GM21619 (cell line): ENCODE measurements around the gene SIN3B.

ENCODE experiments used
- ATAC-seq: cut with Tn5 transposase; IDR thresholded peaks from one replicate; pipeline ENCODE4 v1.9.1; 2021; ENCODE audit not compliant: unreplicated experiment

Gene SIN3B

GRCh38 chr19:16901491-16902175, 72.4 kb downstream of the SIN3B start:
- ATAC-seq, result no peak

- no peak for ATAC-seq
Measured at GRCh38 chr19:16902545-16902944, 73.3 kb downstream of the SIN3B start.

DNA sequence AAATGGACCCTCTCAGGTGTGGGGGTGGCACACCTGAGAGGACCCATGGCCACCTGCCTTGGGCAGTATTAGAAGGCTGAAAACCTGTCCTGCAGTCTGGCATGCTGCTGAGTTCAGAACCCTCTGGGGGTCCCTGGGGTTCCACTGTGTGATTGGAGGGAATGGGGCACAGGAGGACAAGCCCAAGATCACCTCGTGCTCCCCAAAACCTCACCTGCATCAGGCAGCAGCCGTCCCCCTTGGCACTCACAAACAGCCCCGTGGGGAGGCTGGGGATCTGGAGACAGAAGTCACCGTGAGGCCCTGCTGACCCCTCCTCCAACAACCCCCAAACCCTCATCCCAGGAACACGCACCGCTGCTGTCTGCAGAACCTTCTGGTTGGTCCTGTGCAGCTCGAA, 74.1 kb downstream of the SIN3B start:
- no peak for ATAC-seq

DNA sequence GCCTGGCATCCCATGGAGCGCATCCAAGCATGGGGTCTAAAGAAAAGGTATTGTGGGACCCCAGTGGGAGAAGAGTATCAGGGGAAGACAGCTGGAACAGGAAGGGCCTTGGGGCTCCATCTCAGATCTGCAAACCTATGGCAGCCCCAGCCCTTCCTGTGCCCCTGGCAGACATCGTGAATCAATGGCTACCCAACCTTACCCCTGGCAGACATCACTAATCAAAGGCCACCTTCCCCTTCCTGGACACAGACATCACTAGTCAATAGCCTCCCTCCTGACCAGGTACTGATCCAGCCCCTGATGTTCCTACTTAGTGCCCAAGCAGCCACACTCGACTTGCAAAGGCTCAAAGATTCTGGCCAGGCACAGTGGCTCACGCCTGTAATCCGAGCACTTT, 75.4 kb downstream of the SIN3B start:
- no peak for ATAC-seq

GRCh38 chr19:16908759-16909158, 79.6 kb downstream of the SIN3B start:
- ATAC-seq, result no peak

- ATAC-seq, result no peak
Measured at GRCh38 chr19:16911046-16911445, 81.8 kb downstream of the SIN3B start.

DNA sequence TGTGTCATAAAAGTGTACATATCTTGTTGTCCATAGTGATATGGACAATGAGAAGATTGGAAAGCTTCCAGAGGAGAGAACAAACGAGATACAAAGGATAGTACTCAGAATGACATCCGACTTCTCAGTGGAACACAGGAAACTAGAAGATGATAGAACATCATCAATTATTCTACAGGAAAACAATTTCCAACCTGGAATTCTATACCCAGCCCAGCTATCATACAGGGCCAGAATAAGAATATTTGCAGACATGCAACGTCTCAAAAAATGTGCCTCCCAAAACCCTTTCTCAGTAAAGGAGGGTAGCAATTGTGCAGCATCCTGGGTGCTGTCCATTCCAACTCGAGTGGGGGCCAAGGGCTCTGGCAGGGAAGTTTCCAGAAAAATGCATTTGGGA, 83.6 kb downstream of the SIN3B start:
- ATAC-seq, result no peak

GRCh38 chr19:16914421-16914820, 85.2 kb downstream of the SIN3B start:
- no peak for ATAC-seq

- no peak for ATAC-seq
Measured at GRCh38 chr19:16915135-16915534, 85.9 kb downstream of the SIN3B start.

DNA sequence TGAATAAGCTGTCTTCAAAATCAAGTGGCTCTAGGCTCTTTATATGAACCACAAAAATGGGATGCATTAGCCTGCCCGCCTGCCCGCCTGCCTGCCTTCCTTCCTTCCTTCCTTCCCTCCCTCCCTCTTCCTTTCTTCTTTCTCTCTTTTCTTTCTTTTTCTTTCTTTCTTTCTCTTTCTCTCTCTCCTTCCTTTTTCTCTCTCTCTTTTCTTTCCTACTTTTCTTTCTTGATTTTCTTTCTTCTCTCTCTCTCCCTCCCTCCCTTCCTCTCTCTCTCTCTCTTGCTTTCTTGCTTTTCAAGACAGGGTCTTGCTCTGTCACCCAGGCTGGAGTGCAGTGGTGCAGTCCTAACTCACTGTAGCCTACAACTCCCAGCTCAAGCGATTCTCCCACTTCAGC, 86.5 kb downstream of the SIN3B start:
- no peak for ATAC-seq

DNA sequence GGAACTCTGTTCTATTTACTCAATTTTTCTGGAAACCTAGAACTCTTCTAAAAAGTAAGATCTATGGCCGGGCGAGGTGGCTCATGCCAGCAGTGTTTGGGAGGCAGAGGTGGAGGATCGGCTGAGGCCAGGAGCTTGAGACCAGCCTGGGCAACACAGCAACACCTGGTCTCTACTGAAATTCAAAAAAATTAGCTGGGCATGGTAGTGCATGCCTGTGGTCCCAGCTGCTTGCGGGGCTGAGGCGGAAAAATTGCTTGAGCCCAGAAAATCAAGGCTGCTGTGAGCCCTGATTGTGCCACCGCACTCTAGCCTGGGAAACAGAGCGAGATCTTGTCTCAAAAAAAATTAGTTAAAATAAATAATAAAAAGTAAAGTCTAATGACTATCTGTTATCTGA, 88.2 kb downstream of the SIN3B start:
- no peak for ATAC-seq

- no peak for ATAC-seq
Measured at GRCh38 chr19:16919496-16919895, 90.3 kb downstream of the SIN3B start.

GRCh38 chr19:16920816-16921529, 91.8 kb downstream of the SIN3B start:
- ATAC-seq, result no peak

DNA sequence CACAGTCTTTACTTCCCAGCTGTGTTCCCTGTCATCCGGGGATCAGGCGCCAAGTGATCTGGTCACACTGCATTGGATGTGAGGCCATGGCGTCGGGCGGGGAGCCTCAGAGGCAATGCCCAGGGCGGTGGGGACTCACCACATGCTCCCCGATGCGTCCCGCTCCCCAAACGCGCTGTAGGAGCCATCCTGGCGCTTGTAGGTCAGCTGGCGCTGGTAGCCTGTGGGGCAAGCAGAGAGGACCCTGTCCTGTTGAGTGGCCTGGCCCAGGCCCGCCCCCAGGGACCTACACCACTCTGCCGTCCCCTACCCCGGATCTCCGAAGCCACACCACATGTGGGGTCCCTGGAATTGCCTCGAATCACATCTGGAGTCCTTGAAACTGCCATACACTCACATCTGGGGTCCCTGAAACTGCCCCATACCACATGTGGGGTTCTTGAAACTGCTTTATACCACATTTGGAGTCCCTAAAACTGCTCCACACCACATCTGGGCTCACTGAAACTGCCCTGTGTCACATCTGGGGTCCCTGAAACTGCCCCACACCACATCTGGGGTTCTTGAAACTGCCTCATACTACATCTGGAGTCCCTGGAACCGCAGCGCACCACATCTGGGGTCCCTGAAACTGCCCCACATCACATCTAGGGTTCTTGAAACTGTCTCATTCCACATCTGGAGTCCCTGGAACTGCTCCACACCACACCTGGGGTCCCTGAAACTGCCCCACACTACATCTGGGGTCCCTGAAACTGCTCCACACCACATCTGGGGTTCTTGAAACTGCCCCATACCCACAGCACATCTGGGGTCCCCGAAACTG, 92.8 kb downstream of the SIN3B start:
- no peak for ATAC-seq

GRCh38 chr19:16922592-16922934, 93.4 kb downstream of the SIN3B start:
- ATAC-seq, result no peak

DNA sequence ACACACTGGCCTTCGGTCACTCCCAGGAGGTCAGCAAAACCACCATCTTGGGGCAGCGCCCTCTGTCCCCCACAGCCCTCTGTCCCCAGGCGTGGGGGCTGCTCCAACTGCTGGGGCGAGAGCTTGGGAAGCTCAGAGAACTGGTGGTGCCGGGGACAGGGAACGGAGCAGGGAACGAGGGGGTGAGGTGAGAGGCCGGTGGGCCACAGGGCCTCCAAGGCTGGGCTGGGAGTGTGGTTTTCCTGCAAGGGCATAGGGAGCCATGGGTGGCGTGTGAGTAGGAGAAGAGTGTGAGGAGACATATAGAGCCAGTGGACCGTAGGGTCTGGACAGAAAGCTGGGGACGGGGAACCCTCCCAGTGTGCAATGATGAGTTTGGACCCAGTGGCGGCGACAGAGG, 93.8 kb downstream of the SIN3B start:
- no peak for ATAC-seq

DNA sequence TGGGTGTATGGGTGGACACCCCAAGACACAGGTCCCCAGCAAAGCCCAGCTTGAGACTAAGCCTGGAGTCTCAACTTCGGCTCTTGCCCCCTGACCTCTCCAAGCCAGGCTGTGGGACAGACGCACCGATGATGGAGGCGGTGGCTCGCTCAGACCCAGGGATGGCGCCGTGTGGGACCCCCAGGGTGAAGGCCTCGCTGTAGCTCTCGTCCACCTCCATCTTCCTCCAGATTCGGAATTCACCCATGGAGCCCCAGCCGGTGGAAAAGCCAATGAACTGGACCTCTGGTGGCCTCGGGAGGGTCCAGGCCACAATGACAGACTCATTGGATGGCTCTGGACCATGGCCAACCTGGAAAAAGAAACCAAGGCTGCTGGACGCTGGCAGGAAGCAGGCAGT, 98.7 kb downstream of the SIN3B start:
- no peak for ATAC-seq

DNA sequence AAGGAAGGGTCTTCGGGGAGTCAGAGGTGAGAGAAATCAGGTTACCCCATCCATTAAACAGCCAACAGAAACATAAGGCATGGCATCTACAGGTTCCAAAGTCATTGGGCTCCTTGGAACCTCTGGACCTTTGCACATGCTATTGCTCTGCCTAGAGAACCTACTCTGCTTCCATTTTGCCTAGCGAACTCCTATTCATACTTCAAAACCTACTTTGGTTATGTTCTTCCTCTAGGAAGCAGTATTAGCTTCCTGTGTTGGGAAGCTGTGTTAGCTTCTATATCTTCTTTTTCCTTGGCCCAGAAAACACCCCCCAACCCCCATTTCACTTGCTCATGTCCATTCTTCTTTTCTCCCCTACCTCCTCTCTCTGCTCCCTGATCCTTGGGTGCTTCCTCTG, 99.2 kb downstream of the SIN3B start:
- ATAC-seq, result no peak

GRCh38 chr19:16928916-16929315, 99.7 kb downstream of the SIN3B start:
- no peak for ATAC-seq
